Measurements from ENCODE around the gene MUC5AC.

DNA sequence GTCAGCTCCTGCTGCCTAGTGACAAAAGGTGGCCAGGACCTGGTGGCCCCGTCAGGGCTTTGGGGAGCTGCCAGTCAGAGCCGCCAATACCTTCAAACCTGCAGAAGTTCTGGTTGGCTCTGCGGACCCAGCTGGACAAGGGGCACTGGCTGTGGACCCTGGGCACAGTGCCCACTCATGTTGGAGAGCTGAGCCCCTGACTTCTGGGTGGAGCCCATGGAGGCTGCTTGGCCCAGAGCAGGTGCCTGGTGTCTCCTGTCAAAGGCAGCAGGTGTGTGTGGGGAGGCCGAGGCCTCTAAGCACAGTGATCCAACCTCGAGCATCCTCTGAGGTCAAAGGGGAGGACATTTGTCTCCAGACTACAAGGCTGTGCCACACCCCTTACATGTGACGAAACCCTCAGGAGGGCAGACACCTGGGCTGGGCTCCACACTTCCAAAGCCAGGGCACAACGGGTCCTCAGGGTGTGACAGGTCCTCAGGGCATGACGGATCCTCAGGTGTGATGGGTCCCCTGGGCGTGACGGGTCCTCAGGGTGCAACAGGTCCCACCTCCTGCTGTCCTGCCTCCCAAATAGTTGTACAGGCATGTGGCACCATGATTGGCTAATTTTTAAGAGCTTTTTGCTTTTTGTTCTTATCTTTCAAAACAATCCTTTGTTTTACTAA is 46.1 kb upstream of the MUC5AC start:
- TF ChIP-seq, protein P1, sequence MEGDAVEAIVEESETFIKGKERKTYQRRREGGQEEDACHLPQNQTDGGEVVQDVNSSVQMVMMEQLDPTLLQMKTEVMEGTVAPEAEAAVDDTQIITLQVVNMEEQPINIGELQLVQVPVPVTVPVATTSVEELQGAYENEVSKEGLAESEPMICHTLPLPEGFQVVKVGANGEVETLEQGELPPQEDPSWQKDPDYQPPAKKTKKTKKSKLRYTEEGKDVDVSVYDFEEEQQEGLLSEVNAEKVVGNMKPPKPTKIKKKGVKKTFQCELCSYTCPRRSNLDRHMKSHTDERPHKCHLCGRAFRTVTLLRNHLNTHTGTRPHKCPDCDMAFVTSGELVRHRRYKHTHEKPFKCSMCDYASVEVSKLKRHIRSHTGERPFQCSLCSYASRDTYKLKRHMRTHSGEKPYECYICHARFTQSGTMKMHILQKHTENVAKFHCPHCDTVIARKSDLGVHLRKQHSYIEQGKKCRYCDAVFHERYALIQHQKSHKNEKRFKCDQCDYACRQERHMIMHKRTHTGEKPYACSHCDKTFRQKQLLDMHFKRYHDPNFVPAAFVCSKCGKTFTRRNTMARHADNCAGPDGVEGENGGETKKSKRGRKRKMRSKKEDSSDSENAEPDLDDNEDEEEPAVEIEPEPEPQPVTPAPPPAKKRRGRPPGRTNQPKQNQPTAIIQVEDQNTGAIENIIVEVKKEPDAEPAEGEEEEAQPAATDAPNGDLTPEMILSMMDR (IDR thresholded peaks at IDR 0.05): no peak
- TF ChIP-seq POLR2AphosphoS5 (IDR thresholded peaks at IDR 0.05): no peak
